Osteocyte (in vitro differentiated cells): ENCODE measurements around the gene C15orf61. TPM values are rescaled to one million over a fixed set of nuclear protein-coding genes. Genes with fewer than 3 reads are reported as not detected.

Experiments
- DNase-seq: peaks from one replicate; pipeline ENCODE4 v3.0.0; 2021; ENCODE audit warnings: mixed read lengths; ENCODE audit not compliant: unreplicated experiment; ENCODE audit errors: extremely low spot score
- H3K27ac Mint-ChIP-seq: one replicate; pipeline ENCODE4 v1.8.0; 2021; ENCODE audit warnings: mild to moderate bottlenecking, mixed read lengths; ENCODE audit not compliant: unreplicated experiment
- H3K27me3 Mint-ChIP-seq: one replicate; pipeline ENCODE4 v1.8.0; 2021; ENCODE audit warnings: mixed read lengths; ENCODE audit not compliant: unreplicated experiment
- H3K36me3 Mint-ChIP-seq: one replicate; pipeline ENCODE4 v1.8.0; 2021; ENCODE audit warnings: mixed read lengths; ENCODE audit not compliant: unreplicated experiment
- H3K4me1 Mint-ChIP-seq: one replicate; pipeline ENCODE4 v1.8.0; 2021; ENCODE audit warnings: mixed read lengths; ENCODE audit not compliant: unreplicated experiment
- H3K4me3 Mint-ChIP-seq: one replicate; pipeline ENCODE4 v1.8.0; 2021; ENCODE audit warnings: mild to moderate bottlenecking, moderate library complexity, mixed read lengths; ENCODE audit not compliant: unreplicated experiment
- H3K9me3 Mint-ChIP-seq: one replicate; pipeline ENCODE4 v1.8.0; 2021; ENCODE audit warnings: mixed read lengths; ENCODE audit not compliant: unreplicated experiment
- total RNA-seq: library from RNA; stranded (reverse); gene quantifications from 2 replicates; pipeline ENCODE4 v1.2.1, GENCODE V29; 2021
- TF ChIP-seq, protein P1 (sequence below): fragments of 200-600 bp; sonication (generic); IDR thresholded peaks from 2 replicates; pipeline ENCODE4 v1.5.0; 2021; ENCODE audit warnings: antibody characterized with exemption, mild to moderate bottlenecking, moderate library complexity

The C15orf61 gene
- total RNA-seq, 1 donor from 2014 or later: 4.3 TPM

DNA sequence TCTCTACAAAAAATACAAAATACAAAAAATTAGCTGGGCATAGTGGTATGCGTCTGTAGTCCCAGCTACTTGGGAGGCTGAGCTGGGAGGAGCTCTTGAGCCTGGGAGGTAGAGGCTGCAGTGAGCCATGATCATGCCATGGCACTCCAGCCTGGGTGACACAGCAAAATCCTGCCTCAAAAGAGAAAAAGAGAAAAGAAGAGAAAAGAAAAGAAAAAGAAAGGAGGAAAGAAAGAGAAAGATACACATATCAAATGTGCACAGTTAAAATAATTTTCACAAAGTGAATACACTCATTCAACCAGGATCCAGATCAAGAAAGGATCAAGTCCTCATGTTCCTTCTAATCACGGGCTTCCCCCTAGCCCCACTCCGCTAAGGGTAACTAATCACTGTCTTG is 5.8 kb upstream of the C15orf61 start:
- Mint-ChIP-seq H3K27me3 (no peaks in the 10 kb centered on the region), H3K9me3 (no peaks in the 10 kb centered on the region), H3K27ac (no peak overlapping the region), H3K4me1 (peaks cover 27% of the 10 kb centered on the region), H3K4me3 (no peak overlapping the region), H3K36me3 (peaks cover 10% of the 10 kb centered on the region)
- TF ChIP-seq, protein P1, sequence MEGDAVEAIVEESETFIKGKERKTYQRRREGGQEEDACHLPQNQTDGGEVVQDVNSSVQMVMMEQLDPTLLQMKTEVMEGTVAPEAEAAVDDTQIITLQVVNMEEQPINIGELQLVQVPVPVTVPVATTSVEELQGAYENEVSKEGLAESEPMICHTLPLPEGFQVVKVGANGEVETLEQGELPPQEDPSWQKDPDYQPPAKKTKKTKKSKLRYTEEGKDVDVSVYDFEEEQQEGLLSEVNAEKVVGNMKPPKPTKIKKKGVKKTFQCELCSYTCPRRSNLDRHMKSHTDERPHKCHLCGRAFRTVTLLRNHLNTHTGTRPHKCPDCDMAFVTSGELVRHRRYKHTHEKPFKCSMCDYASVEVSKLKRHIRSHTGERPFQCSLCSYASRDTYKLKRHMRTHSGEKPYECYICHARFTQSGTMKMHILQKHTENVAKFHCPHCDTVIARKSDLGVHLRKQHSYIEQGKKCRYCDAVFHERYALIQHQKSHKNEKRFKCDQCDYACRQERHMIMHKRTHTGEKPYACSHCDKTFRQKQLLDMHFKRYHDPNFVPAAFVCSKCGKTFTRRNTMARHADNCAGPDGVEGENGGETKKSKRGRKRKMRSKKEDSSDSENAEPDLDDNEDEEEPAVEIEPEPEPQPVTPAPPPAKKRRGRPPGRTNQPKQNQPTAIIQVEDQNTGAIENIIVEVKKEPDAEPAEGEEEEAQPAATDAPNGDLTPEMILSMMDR: no peak
- no peak for DNase-seq

DNA sequence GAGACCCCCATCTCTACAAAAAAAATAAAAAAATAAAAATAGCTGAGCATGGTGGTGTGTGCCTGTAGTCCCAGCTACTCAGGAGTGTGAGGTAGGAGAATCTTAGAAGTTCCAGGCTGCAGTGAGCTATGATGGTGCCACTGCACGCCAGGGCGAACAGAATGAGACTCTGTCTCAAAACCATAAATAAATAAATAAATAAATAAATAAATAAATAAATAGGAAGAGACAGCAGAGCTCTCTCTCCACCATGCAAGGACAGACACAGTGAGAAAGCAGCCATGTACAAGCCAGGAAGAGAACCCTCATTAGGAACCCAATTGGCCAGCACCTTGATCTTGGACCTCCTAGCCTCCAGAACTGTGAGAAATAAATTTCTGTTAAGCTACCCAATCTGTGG is 5.4 kb upstream of the C15orf61 start:
- TF ChIP-seq, protein P1: no peak
- Mint-ChIP-seq H3K27ac (no peak overlapping the region), H3K9me3 (no peaks in the 10 kb centered on the region), H3K4me1 (peaks cover 24% of the 10 kb centered on the region), H3K27me3 (no peaks in the 10 kb centered on the region), H3K36me3 (peaks cover 10% of the 10 kb centered on the region), H3K4me3 (no peak overlapping the region)
- no peak for DNase-seq

DNA sequence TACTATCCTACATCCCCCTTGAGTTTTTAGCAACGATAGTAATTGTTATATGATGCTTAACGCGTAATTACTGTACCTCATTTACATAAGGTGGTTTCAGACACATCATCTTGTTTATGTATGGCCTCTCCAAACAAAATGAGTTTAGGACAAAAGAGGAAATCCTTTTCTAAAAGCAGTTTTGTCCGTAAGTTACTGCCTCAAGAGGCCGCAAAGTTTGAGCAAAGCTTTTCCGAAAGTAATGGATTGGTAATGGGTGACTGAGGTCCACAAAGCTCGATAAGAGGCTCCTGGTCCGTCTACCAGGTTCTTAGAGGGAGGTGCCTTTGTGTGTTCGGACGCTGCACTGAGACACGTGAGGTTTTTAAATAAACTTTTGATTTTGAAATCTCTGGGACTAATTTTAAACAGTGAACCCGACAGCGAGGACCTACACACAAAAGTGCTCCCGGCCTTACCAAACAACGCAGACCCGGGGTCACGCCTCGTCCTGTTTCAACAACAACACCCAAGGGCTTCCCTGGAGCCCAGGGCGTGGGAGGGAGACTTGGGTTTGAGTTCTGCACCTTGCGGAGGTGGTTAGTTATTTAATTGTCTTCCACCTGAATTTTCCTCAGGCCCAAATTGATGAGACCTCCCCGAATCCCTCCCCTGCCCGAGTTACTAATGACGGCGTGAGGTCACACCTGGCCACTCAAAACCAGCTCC is 456 bp upstream of the C15orf61 start:
- H3K9me3 Mint-ChIP-seq: no peaks in the 10 kb centered on the region
- no peak for DNase-seq
- H3K27me3 Mint-ChIP-seq: no peaks in the 10 kb centered on the region
- H3K4me1 Mint-ChIP-seq: peaks cover 28% of the 10 kb centered on the region
- H3K36me3 Mint-ChIP-seq: peaks cover 6% of the 10 kb centered on the region
- TF ChIP-seq, protein P1: no peak
- peak overlapping the region; percentile 69 for H3K27ac Mint-ChIP-seq
- H3K4me3 Mint-ChIP-seq: peak overlapping the region; percentile 73

DNA sequence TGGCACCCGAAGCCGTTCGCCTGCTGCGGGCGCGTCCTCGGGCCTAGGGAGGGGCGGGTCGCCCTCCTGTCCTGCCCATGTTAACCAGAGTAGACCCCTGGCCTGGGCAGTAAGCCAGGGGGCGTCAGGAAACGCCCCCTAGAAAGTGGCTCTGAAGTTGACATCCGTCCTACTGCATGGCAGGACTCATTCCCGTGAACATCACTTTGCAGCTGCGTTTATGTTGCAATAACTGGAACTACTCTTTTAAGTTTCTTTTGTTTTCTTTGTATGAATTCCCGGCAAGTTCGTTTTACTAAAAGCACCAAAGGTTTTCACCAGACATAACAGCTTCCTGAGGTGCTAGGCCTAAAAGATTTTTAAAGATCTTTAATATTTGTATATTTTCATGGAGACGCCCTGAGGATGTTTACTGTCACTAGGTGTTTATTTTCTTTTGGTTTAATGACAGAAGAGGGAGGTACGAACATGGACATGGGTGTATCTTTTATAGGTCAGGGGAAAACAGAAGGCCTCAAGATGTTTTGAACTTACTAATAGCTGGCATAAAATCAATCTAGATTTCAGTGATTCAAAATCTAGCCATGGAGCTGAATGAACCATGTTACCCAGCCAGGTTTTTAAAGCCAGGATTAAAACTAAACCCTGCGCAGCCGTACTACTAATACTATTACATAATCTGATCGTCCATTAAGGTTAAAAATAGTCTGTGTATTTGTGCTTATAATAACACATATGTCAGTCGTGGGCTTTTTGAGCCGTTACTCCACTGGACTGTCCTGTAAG is 1.0 kb downstream of the C15orf61 start:
- TF ChIP-seq, protein P1: no peak
- Mint-ChIP-seq H3K27me3 (no peaks in the 10 kb centered on the region), H3K36me3 (peaks cover 8% of the 10 kb centered on the region), H3K27ac (peak overlapping the region; percentile 93), H3K4me1 (peaks cover 28% of the 10 kb centered on the region), H3K4me3 (peak overlapping the region; percentile 87), H3K9me3 (no peaks in the 10 kb centered on the region)
- DNase-seq: no peak

DNA sequence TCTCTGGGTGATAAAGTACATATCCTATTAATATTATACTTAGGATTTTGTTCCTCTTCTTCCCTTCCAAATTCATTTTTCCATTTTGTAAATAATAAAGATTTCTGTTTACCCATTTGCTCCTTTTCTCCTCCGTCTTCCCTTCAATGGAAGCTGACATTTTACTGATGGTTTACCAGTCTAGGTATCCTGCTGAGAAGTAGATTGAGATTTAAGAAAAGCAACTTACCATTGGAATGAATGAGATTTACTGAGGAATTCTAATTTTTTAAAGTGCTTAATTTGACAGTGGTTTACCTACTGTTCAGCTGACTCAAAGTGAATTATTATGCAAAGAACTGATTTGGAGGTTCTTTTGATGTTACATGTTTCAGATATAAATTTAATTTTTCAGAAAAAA is 2.4 kb downstream of the C15orf61 start:
- Mint-ChIP-seq H3K36me3 (peaks cover 6% of the 10 kb centered on the region), H3K4me3 (peak overlapping the region; percentile 87), H3K27me3 (no peaks in the 10 kb centered on the region), H3K4me1 (peaks cover 33% of the 10 kb centered on the region), H3K9me3 (no peaks in the 10 kb centered on the region), H3K27ac (peak overlapping the region; percentile 21)
- TF ChIP-seq, protein P1: no peak
- no peak for DNase-seq
